Uterine smooth muscle cell (primary cell): ENCODE data around the gene WFDC11. TPM values are rescaled to one million over a fixed set of nuclear protein-coding genes. Genes with fewer than 3 reads are reported as not detected.

Experiments used
- total RNA-seq: library from RNA; depleted of rRNA; stranded (reverse); fragments of >200 nt; gene quantifications from 2 replicates; pipeline ENCODE4 v1.2.3, GENCODE V29; 2014

Gene WFDC11
- not detected in 2 replicates for total RNA-seq

DNA sequence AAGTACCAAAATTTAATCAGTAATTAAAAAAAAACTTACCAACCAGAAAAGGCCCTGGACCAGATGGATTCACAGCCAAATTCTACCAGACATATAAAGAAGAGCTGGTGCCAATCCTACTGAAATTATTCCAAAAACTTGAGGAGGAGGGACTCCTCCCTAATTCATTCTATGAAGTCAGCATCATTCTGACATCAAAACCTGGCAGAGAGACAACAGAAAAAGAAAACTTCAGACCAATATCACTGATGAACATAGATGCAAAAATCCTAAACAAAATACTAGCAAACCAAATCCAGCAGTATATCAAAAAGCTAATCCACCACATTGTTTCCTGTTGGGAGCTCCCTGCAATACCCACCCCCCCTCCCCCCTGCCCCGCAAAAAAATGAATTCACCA lies at the start of gene WFDC11:
Gene WFDC11 (minus strand): TSS at position 101 of the 400 bp plus-strand sequence. CDS start 19,639 bp downstream, outside the sequence.

DNA sequence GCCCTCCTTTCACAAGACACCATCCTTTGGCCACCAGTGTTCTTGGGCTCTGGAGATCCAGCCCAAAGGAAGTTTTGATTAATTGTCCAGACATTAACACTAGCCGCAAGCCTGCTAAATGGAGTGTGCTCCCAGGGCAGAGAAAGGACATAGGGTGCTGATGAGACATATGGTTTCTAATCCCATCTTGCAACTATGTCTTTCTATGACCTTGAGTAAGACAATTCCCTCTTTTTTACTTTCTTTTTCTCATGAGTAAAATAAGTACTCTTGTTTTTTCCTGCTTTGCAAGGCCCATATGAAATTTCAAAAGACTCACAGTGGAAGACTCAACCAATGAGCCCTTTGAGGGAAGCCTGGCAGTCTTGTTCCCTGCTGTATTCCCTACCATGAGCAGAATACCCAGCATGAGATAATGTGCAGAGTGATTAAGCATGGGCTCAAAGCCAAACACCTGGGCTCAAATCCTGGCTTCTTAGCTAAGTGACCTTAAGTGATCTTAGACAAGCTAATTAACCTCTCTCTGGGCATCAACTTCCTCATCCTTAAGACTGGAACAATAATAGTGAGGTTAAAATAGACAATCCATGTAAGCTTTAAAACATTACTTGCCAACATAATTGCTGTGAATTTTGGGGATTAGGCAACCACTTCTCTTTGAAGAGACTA lies 35.1 kb upstream of the WFDC11 start, which contains the start of gene WFDC10B:
Gene WFDC10B (minus strand): TSS at position 51 of the 669 bp plus-strand sequence. CDS start 19,027 bp downstream, outside the sequence.

DNA sequence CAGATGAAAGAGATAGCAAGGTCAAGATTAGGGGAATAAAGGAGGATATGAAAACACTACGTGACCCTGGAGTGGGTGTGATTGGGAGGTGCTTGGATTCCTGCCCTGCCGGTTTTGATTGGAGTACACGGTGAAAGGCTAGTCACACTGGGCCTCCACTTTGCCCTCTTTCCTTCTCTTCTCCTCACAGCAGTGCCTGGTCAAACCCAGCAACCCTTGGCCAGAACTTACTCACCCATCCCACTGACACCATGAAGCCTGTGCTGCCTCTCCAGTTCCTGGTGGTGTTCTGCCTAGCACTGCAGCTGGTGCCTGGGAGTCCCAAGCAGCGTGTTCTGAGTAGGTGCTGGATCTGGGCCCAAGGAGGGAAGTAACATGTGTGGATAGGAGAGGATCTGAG lies 31.8 kb upstream of the WFDC11 start, which contains the start of gene WFDC13:
Gene WFDC13 (plus strand): TSS at position 166 of the 400 bp plus-strand sequence. CDS start 86 bp downstream, at position 252.

DNA sequence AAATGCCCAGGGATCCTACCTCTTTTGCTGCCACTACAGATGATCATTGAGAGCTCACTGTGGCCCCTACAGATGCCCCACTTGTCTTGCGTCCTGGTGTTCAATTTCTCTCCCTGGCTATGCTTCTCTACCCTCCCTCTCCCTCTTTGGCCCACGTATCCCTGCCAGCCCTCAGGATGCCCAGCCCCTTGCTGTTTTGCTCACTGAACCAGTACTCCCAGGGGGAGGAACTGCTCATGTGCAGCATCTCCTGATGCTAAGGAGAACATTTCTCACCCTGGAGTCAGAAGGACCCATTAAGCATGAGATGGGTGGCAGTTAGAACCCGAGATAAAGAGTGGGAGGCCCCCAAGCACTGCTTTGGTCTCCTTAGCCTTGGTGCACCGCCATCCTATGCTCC lies 38.9 kb downstream of the WFDC11 start, which contains the start of gene WFDC9:
Gene WFDC9 (minus strand): TSS at position 101 of the 400 bp plus-strand sequence. CDS start 21,103 bp downstream, outside the sequence.

DNA sequence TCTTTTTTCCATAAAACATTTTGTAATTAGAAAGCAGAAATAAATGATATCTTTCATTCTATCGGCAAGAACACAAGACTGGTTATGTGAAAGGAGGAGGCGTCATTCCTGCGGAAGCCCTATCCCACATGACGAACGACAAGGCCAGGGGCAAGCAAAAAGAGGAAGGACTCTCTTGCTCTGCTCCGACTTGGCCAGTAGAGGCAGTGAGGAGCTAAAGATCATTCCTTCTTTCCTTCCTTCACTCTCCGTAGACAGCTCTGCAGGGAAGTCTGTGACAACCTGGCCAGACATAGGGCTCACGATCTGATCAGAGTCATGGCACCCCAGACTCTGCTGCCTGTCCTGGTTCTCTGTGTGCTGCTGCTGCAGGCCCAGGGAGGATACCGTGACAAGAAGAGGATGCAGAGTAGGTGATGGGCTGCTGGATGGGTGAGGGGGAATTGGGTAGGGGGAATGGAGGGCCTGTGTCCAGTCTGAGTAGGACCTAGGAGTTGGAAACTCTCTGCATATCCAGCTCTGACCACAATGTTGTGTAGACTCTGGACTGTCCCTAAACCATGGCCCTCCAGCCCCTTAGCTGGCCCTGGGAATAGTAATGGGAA lies 40.4 kb downstream of the WFDC11 start, which contains the start of gene WFDC10A:
Gene WFDC10A (plus strand): TSS at position 244 of the 605 bp plus-strand sequence. CDS start 75 bp downstream, at position 319.

Other genes starting within 250 kb of the WFDC11 start
- gene WFDC2, start 200.5 kb downstream of the WFDC11 start, total RNA-seq, result not detected in 2 replicates
- gene SPINT3, start 154.6 kb downstream of the WFDC11 start, total RNA-seq, result not detected in 2 replicates
- gene WFDC6, start 130.8 kb downstream of the WFDC11 start, total RNA-seq, result not detected in 2 replicates
- not detected in 2 replicates for gene EPPIN, start 122.8 kb downstream of the WFDC11 start, total RNA-seq
- not detected in 2 replicates for gene WFDC8, start 91.0 kb downstream of the WFDC11 start, total RNA-seq
- gene WFDC10A, start 40.5 kb downstream of the WFDC11 start, total RNA-seq, result not detected in 2 replicates
- gene WFDC9, start 39.0 kb downstream of the WFDC11 start, total RNA-seq, result not detected in 2 replicates
- not detected in 2 replicates for gene WFDC13, start 31.8 kb upstream of the WFDC11 start, total RNA-seq
- not detected in 2 replicates for gene WFDC10B, start 34.8 kb upstream of the WFDC11 start, total RNA-seq
- not detected in 2 replicates for gene SPINT4, start 52.1 kb upstream of the WFDC11 start, total RNA-seq
- gene WFDC3, start 121.6 kb upstream of the WFDC11 start, total RNA-seq, result 0.44 and 0.50 TPM in 2 replicates
- 18.5 and 27.4 TPM in 2 replicates for gene DNTTIP1, start 121.7 kb upstream of the WFDC11 start, total RNA-seq
- 17.6 and 46.8 TPM in 2 replicates for gene UBE2C, start 142.4 kb upstream of the WFDC11 start, total RNA-seq
- 0.12 and 0.44 TPM in 2 replicates for gene TNNC2, start 157.1 kb upstream of the WFDC11 start, total RNA-seq
- 58.0 and 65.3 TPM in 2 replicates for gene SNX21, start 163.6 kb upstream of the WFDC11 start, total RNA-seq
- 33.4 and 41.5 TPM in 2 replicates for gene ACOT8, start 187.2 kb upstream of the WFDC11 start, total RNA-seq
- 4.9 and 5.4 TPM in 2 replicates for gene ZSWIM3, start 187.4 kb upstream of the WFDC11 start, total RNA-seq
- gene ZSWIM1, start 211.0 kb upstream of the WFDC11 start, total RNA-seq, result 3.3 and 4.0 TPM in 2 replicates
- 0.62 and 1.5 TPM in 2 replicates for gene SPATA25, start 217.4 kb upstream of the WFDC11 start, total RNA-seq
- gene NEURL2, start 221.0 kb upstream of the WFDC11 start, total RNA-seq, result 6.1 and 6.5 TPM in 2 replicates
- 50.4 and 69.5 TPM in 2 replicates for gene CTSA, start 221.1 kb upstream of the WFDC11 start, total RNA-seq
- 7.0 and 23.5 TPM in 2 replicates for gene PLTP, start 241.9 kb upstream of the WFDC11 start, total RNA-seq